Keratinocyte (primary cell): Measurements from ENCODE around the gene BPTF.

Experiments used
- CTCF ChIP-seq, 3 experiments: IDR thresholded peaks in 1 of 3; conservative IDR thresholded peaks in 1 of 3; optimal IDR thresholded peaks in 1 of 3; 2 replicates in 2 of 3; 3 replicates in 1 of 3; pipeline versions ENCODE3 to v1.5.1; 2011; ENCODE audit warnings: low read length in 3 of 3, mild to moderate bottlenecking in 3 of 3, moderate library complexity in 2 of 3, control low read depth in 1 of 3, inconsistent platforms in 1 of 3; ENCODE audit not compliant: insufficient read depth in 2 of 3; ENCODE audit errors: extremely low read depth in 1 of 3
- EZH2 ChIP-seq: IDR thresholded peaks from one replicate; pipeline ENCODE4 v1.6.1; 2012; ENCODE audit warnings: inconsistent platforms, mild to moderate bottlenecking, low read length, moderate library complexity

- no peak for TF ChIP-seq CTCF (optimal IDR thresholded peaks at IDR 0.05 in 1 of 3, IDR thresholded peaks at IDR 0.05 in 1 of 3, conservative IDR thresholded peaks at IDR 0.05 in 1 of 3; ENCODE audit: extremely low read depth in 1 of 3, insufficient read depth in 2 of 3, low read length in 3 of 3)
- TF ChIP-seq EZH2 = no peak
Measured at GRCh38 chr17:68029512-68030215, 204.4 kb downstream of the BPTF start.
